GM18508 (cell line): ENCODE results near the gene ZSCAN5A.
A peak's percentile ranks its signal among the peaks of the same experiment; 100 is the strongest.
"Not testable (repeated sequence)": the region's sequence is repeated elsewhere in the genome, so short reads cannot be mapped to it uniquely, and the experiment has no call there.

Source experiments
- ATAC-seq: cut with Tn5 transposase; IDR thresholded peaks from one replicate; pipeline ENCODE4 v1.9.1; 2021; ENCODE audit warnings: moderate number of reproducible peaks; ENCODE audit not compliant: insufficient read depth, unreplicated experiment

The ZSCAN5A gene, protein sequence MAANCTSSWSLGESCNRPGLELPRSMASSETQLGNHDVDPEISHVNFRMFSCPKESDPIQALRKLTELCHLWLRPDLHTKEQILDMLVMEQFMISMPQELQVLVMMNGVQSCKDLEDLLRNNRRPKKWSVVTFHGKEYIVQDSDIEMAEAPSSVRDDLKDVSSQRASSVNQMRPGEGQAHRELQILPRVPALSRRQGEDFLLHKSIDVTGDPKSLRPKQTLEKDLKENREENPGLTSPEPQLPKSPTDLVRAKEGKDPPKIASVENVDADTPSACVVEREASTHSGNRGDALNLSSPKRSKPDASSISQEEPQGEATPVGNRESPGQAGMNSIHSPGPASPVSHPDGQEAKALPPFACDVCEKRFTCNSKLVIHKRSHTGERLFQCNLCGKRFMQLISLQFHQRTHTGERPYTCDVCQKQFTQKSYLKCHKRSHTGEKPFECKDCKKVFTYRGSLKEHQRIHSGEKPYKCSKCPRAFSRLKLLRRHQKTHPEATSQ

DNA sequence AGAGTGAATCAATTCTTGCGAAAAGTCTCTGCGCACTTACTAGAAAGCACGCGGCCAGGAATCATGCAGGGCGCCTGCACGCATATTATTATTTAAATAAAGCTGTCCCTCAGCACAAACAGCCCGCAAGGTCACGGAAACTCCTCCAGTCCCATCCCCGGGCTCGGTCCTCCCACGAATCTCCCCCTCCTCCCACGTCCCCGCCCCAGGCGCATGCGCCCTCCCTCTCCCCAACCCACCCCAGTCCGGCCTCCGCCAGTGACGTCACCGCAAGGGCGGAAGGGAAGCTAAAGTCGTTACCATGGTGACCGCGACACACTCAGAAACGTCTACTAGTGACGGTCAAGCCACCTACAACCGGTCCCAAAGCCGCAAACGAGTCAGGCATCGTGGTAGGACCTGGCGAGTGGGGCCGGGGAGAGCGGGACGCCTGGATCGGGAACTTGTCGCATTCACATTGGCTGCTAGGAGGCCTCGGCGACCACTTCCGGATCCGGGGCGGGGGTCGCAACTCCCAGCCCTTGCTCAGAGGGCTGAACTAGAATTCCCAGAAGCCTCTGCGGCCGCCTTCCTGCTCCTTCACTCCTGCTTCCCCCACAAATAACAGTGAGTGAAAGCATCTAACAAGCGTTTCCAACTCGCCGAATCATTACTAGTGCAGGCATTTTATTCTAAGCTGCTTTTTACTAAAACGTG, at the start of gene ZSCAN5A:
TSS of gene ZSCAN5A (minus strand) at position 459 of the 696 bp plus-strand sequence. CDS start 89,793 bp downstream, outside the sequence.
- ATAC-seq, result peak; percentile 49

DNA sequence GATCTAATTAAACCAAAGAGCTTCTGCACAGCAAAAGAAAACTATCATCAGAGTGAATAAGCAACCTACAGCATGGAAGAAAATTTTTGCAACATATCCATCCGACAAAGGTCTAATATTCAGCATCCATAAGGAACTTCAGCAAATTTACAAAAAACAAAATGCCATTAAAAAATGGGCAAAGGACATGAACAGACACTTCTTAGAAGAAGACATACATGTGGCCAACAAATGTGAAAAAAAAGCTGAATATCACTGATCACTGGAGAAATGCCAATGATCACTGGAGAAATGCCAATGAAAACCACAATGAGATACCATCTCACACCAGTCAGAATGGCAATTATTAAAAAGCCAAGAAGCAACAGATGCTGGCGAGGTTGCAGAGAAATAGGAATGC, 46.2 kb upstream of the ZSCAN5A start:
- no peak for ATAC-seq

DNA sequence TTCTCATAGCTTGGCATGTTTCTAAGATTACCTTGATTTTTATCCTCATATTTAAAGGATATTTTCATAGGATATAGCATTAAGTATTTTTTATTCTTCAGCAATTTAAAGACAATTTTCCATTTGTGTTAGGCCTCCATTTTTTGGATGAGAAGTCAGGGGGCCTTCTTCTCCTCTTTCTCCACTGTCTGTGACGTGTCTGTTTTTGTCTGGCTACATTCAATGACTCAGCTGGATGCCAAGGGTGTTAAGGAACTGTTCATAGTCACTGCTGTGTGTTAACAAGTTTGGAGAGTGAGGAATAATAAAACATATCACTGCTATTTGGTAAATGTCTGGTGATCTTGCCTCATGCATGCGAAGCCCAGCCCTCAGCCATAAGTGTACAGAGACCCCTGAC, 42.3 kb upstream of the ZSCAN5A start:
- ATAC-seq, result no peak

DNA sequence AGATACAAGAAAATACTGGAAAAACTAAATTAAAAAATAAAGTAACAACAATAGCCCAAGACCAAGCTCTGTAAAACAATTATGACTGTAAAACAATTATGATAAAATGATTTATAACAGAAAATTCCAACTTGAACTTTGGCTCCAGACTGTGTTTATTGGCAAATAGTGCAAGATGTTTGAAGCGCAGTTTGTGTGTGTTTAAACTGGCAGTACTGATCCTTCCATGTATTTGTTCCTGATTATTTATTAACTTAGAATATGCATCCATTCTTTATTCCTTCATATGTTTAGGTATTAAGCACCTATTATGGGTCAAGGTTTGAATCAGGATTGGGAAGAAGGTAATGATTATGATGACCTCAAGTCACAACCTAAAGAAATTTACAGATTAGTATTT, 40.9 kb upstream of the ZSCAN5A start:
- ATAC-seq, result no peak

DNA sequence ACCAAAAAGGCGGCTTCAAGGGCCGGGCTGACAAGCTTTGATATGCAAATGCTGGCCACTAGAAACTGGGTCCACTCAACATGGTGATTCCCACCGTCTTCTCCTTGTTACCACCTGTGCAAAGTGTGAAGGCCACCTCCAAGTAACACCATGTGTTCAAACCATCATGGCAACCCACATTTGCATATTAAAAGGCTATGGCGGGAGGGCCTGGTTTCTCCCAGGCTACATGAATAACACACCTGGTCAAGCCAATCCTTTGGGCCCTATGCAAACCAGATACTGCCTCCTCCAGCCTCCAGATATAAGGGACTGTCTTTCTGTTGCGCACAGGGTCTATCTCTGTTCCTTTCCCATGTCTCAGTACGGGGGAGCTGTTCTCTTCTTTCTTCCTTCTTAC, 36.6 kb upstream of the ZSCAN5A start:
- ATAC-seq, result no peak

DNA sequence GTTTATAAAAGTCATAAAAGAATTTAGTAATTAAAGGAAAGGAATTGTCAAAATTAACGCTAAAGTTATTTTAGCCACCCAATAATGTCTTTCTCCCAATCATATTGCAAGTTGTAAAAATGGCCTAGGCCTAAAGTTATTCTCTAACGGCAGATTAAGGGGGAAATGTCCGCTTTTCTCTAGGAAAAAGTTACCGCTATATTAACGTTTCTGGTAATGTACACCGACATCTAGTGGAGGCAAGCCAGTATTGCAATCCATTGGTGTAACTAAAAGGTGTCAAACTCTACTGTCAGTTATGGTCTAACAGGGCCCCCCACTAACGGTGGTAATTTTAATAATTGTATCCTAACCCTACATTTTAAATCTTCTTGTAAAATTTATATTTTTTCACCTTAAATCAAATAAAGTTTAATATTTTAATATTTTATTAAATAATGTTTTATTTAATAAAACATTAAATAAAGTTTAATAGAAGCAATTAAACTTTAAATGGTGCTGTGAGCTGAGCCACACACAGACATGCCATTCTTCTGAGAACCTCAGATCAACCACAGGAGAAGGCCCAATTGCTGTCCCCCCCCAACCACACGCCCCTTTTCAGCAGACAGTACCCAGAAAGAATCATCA, 35.9 kb upstream of the ZSCAN5A start:
- ATAC-seq, result no peak

DNA sequence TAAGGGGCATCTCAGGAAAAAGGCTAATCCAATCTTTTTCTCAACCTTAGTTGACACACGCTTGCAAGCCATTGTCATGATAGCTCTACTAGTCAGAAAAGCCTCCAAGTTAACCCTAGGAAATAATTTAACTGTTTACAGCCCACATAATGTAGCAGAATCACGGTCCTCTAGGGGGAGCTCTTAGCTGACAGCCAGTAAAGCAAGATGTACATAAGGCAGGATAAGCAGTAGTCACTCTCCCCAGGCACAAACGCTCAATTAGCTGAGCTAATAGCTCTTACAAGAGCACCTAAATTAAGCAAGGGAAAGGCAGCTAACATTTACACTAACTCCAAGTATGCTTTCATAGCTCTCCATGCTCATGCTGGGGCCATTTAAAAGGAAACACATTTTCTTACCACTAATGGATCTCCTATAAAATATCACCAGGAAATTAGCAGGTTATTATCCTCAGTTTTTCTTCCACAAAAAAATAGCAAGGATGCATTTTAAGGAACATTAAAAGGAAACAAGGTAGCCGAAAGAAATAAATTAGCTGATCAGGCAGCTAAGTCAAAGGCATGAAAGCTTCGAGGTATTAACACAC, 33.7 kb upstream of the ZSCAN5A start:
- no peak for ATAC-seq

DNA sequence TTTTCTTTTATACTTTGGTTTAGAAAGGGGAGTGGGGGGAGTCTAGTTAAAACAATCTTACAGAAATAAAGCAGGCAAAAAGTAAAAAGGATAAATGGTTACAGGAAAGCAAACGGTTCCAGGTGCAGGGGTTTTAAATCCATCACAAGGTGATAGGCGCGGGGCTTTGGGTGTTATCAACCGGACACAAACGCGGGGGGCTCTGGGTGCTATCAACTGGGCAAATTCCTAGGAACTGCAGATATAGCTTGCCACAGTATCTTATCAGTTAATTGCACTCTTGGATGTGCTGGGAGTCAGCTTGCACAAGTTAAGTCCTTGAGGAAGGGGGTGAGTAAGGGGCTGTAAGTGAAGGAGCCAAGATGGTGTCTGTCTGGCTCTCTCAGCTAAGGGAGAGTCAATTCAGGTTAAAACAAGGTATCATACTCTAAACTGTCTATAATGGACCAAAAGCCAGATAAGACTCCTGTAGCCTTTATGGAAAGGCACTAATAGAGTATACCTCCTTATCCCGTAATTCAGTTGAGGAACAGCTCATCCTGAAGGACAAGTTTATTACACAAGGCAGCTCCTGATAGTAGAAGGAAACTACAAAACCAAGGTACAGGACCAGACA, 32.6 kb upstream of the ZSCAN5A start:
- ATAC-seq, result no peak

DNA sequence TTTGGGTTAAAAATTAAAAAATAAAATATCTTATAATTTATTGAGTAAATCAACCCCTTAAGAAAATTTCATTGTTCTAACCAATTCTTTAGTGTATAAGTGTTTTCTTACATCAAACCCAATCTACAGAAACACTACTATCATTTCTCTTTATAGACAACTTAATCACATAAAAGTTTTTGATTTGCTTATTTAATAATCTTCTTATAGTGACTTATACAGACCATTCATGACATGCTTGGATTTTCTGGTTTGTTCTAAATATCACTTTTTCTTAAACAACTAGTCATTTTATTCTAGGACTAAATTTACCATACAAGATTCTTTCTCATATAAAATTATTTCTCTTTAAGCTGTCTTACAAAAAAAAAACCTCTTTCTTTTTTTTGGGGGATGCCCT, 27.3 kb upstream of the ZSCAN5A start:
- ATAC-seq, result no peak

DNA sequence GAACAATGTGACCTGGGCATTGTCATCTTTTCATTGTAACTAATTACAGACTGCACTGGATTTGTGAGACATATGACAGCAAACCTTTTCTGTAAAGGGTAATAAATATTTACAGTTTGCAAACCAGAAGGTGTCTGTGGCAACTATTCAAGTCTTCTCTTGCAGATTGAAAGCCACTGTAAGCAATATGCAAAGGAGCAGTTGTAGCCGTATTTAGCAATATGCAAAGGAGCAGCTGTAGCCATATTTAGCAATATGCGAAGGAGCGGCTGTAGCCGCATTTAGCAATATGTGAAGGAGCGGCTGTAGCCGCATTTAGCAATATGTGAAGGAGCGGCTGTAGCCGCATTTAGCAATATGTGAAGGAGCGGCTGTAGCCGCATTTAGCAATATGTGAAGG, 24.4 kb upstream of the ZSCAN5A start:
- not testable (repeated sequence) for ATAC-seq

DNA sequence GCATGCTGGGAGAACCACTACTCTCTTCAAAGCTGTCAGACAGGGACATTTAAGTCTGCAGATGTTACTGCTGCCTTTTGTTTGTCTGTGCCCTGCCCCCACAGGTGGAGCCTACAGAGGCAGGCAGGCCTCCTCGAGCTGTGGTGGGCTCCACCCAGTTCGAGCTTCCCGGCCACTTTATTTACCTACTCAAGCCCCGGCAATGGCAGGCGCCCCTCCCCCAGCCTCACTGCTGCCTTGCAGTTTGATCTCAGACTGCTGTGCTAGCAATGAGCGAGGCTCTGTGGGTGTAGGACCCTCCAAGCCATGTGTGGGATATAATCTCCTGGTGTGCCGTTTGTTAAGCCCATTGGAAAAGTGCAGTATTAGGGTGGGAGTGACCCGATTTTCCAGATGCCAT, 22.4 kb upstream of the ZSCAN5A start:
- ATAC-seq, result not testable (repeated sequence)

DNA sequence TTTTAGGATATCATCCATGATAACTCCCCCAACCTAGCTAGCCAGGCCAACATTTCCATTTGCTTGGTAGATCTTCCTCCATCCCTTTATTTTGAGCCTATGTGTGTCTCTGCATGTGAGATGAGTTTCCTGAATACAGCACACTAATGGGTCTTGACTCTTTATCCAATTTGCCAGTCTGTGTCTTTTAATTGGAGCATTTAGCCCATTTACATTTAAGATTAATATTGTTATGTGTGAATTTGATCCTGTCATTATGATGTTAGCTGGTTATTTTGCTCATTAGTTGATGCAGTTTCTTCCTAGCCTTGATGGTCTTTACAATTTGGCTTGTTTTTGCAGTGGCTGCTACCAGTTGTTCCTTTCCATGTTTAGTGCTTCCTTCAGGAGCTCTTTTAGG, 20.7 kb upstream of the ZSCAN5A start:
- ATAC-seq, result not testable (repeated sequence)

DNA sequence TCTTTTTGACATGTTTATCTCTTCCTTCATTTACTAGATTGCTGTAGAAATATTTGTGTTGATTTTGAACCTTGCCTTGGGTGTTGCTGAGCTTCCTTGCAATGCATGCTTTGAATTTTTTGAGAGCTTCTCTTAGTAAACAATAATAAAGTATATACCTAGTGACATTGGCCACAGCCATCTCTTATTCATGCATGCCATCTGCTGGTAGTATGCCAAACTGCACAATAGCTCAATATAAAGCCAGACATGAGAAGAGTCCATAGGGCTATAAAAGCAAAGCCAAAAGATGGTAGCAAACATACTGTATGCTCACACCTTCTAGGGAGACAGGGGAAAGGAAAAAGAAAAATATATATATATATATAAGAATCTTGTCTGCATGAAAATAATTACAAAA, 18.9 kb upstream of the ZSCAN5A start:
- no peak for ATAC-seq

DNA sequence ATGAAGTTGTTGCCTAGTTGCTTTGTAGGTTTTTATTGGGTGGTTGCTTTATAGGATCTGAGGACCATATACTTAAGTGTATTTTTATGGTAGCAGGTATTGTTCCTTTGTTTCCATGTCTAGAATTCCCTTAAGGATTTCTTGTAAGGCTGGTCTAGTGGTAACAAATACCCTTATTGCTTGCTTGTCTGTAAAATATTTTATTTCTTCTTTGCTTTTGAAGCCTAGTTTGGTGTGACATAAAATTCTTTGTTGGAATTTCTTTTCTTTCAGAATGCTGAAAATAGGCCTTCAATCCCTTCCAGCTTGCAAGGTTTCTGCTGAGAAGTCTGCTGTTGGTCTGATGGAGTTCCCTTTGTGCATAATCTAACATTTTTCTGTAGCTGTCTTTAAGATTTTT, 18.1 kb upstream of the ZSCAN5A start:
- no peak for ATAC-seq

DNA sequence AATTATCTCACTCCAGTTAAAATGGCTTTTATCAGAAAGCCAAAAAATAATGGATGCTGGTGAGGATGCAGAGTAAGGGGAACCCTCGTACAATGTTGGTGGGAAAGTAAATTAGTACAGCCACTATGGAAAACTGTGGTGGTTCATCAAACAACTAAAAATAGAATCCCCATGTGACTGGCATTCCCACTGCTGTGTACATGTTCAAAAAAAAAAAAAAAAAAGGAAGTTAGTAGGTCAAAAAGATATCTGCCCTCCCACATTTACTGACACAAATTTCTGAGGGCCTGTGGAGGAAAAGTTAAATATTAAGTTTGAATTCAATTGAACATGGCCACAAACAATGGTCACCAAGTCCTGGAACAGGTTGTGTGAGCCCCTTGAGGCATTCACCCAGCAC, 9.8 kb upstream of the ZSCAN5A start:
- ATAC-seq, result no peak

DNA sequence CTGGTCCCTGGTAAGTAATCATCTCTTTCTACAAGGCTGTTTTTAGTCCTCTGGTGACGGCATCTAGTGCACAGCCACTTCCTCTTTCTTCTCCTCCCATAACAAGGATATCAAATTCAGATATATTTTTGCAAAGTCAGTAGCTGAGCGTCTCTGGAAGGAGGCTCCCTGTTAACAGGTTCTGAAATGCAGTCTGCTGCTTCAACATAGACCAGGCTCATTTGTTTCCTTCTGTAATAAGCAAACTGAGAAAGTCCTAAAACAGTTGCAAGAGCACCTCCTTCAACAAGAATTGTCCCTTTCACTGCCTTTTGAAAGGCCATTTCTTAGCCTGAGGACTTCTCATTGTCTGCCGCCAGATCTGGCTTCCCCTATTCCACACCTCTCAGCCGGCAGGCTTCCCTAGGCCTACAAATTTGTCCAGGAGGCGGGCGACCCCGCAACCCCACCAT, 7.4 kb upstream of the ZSCAN5A start:
- ATAC-seq, result no peak

DNA sequence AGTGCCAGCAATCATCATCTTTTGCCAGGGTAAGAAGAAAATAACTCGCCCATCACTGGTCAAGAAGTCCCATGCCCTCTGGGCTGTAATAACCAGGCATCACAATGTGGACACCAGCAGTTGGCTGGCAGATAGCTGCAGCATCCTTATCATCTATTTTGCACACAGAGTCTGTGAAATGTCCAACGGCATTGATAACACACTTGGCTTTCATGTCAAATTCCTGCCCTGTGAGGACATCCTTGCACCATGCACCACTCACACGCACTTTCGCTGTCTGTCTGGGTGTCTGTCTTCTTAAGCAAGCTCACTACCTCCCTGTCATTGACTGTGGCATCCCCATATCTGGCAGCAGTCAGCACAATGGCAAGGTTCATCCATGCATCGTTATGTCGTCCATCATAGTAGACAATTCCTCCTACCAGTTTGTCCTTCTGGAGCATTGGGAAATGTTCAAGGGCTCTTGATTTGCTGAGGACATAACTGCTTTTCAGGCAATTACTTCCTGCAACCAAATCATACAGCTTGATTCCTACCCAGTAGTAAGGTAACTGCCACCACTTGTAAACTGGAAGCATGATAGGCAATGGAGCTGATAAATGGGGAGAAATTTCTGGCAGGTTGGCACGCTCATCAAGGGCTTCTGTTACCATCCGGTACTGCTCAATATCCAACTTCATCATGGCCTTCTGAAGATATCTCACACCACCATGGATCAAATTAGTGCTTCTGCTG, 6.8 kb upstream of the ZSCAN5A start:
- ATAC-seq, result no peak

DNA sequence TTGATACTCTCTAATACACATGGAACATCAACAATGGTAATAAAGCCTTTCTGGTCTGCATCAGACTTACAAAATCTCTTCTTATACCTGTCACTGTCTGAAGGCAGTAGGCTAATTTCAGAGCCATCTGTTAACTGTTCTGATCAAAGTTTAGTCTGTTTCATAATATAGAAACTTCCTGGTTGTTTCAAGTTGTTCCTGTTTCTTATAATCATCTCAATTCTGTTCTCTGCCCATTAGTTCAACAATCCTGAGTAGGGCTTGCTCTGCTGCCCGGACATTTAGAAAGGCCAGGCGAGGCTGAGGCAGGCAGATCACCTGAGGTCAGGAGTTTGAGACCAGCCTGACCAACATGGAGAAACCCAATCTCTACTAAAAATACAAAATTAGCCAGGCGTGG, 5.4 kb upstream of the ZSCAN5A start:
- no peak for ATAC-seq

DNA sequence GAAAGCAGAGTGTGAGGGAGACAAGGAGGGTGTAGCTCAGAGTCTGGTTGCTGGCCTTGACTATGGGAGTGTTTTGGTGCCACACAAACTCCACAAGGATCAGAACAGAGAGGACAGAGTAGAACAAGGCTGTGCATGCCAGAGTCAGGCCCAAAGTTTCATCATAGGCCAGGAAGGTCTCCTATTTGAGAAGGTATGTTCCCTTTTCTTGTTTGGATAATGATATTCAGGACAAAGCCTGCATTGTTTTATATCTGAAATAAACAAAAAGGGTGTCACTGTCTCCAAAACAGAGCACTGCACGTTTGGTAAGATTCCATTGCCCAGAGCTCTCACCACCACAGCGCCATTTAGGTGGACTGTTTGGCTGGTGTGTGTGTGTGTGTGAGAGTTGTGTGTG, 3.1 kb upstream of the ZSCAN5A start:
- no peak for ATAC-seq

DNA sequence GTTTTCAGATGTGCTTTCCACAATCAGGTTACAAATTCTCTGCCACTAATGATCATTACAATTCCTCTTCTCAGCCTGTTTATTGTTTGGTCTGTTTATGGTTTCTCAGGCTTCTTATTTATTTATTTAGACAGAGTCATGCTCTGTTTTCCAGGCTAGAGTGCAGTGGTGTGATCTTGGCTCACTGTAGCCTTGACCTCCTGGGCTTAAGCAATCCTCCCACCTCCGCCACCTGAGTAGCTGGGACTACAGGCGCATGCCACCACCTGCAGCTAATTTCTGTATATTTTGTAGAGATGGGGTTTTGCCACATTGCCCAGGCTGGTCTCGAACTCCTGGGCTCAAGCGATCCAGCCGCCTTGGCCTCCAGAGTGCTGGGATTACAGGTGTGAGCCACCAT, 2.1 kb upstream of the ZSCAN5A start:
- no peak for ATAC-seq
